Measurements from ENCODE around the gene ABLIM1.

- TF ChIP-seq NFRKB (IDR thresholded peaks at IDR 0.05) (no peak), SP1 (IDR thresholded peaks at IDR 0.05) (no peak)
These were observed 270.3 kb downstream of the ABLIM1 start for GRCh38 chr10:114387784-114388183.

All from HEK293T (cell line).